NCI-H524 (cell line): ENCODE results near the gene SUN3.

ENCODE experiments used
- DNase-seq, 2 experiments: peaks; one replicate each; lab custom pipeline; 2025; lab: John Stamatoyannopoulos, UW

SUN3 gene, protein sequence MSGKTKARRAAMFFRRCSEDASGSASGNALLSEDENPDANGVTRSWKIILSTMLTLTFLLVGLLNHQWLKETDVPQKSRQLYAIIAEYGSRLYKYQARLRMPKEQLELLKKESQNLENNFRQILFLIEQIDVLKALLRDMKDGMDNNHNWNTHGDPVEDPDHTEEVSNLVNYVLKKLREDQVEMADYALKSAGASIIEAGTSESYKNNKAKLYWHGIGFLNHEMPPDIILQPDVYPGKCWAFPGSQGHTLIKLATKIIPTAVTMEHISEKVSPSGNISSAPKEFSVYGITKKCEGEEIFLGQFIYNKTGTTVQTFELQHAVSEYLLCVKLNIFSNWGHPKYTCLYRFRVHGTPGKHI

GRCh38 chr7:48028938-48029337 lies at the start of gene SUN3:
SUN3 (minus strand) TSS chr7:48029107; CDS start chr7:48028938, 169 bp downstream.
- DNase-seq, result peak; percentile 65 to 86

DNA sequence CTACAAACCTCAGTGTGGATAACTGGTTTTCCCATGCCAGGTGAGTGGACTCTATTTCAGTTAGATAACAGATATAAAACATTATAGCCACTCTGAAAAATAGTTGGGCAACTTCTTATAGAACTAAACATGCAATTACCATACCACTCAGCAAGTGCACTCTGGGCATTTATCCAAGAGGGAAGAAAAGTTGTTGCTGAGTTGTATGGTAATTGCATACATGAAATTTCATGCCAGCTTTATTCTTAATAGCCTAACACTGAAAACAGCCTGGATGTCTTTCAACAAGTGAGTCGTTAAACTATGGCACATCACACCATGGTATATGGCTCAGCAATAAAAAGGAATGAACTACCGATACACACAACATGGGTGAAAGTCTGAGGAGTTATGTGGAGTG lies 49.6 kb upstream of the SUN3 start:
- DNase-seq, result no peak

- no peak for DNase-seq
These were observed 48.5 kb upstream of the SUN3 start for GRCh38 chr7:48077423-48077822.

GRCh38 chr7:48074204-48074654 lies 45.3 kb upstream of the SUN3 start:
- DNase-seq, result no peak

GRCh38 chr7:48067475-48067874 lies 38.6 kb upstream of the SUN3 start:
- no peak for DNase-seq

DNA sequence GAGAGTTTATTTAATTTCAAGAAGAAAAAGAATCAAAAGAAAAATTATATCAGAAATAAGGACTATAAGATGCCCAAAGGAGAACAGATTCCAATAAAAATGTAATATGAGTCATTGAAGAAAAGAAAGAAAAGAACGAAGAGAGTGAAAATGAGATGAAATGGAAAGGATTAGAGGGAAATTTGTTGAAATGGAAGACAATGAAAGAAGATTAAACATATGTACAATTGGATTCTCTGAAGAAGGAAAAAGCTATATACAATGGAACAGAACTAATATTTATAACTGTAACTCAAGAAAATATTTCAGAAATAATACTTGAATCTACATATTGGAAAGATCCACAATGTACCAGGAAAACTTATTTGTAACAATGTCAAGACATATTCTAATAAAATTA lies 35.1 kb upstream of the SUN3 start:
- no peak for DNase-seq

DNA sequence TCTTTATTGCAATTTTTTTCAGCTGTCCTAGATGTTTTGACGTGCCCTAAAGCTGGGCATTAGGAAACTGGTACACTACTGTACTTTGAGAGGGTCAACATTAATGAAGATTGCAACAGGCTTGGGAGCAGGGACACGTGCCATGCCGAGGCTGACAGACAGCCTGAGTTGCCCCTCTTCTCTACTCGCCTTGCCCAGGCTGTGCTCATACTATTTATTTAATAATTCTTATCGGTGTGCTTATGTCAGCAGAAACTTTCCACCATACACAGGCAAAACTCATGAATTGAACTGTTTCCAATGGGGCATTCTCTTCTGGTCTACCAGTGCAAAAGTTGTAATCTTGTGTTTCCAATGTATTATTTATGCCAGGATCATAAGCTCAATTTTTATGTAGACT lies 30.8 kb upstream of the SUN3 start:
- no peak for DNase-seq

DNA sequence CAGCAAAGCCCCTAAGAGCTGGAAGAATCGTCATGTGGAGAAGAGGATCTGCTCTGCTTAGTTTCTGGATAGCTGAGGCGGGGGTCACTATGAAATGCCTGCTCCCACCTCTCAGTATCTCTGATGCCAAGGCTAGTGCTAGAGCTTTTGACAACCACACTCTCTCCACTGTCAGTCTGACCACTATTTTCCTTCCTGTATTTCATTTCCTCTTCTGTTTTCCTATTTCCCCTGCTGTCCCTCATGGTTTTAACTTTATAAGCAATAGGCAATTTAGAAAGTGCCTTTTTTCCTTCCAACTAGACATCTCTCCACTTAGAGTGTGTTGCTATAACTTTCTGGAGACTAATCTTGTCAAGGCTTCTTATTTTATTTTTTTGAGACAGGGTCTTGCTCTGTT lies 30.1 kb upstream of the SUN3 start:
- no peak for DNase-seq

- DNase-seq, result no peak
These were observed 24.8 kb upstream of the SUN3 start for GRCh38 chr7:48053736-48054135.

DNA sequence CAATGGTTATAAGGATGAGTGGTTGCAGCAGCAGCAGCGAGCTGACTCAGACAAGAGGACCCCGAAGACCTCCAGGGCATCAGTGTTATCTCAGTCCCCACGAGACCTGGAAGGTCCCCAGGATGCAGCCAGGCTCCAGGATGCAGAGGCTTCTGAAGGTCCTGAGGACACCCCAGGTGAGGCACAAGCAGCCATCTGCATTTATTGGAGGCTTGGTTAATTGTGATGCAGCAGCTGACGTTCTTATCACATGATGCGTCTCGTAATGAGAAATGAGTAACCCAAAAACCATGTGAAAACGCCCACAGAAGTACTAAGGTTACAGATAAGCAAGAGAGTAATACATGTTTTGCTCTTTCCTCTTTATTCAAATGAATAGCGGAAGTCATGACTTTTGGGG lies 23.8 kb upstream of the SUN3 start:
- DNase-seq, result no peak

GRCh38 chr7:48049850-48050249 lies 20.9 kb upstream of the SUN3 start:
- DNase-seq, result no peak

GRCh38 chr7:48048113-48048512 lies 19.2 kb upstream of the SUN3 start:
- DNase-seq, result no peak

GRCh38 chr7:48046458-48046857 lies 17.6 kb upstream of the SUN3 start:
- DNase-seq, result no peak

GRCh38 chr7:48045195-48045765 lies 16.4 kb upstream of the SUN3 start:
- no peak for DNase-seq

- DNase-seq, result no peak
These were observed 13.7 kb upstream of the SUN3 start for GRCh38 chr7:48042636-48043035.

DNA sequence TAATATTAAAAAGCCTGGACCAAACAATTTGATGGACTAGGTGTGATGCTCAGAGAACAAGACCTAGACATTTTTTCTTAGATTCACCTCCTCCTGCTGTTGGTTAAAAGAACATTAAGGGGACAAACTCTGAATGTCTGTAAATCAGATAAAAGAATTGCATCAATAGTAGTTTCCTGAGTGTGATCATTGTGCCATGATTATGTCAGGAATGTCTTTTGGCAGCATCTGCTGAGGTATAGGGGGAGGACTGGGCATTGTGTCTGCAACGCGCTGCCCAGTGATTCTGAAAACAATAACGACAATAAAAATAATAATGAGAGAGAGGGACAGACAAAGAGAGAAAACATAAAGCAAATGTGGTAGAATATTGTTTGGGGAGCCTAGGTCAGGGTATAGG lies 13.3 kb upstream of the SUN3 start:
- no peak for DNase-seq

- no peak for DNase-seq
These were observed 12.7 kb upstream of the SUN3 start for GRCh38 chr7:48041653-48041970.

DNA sequence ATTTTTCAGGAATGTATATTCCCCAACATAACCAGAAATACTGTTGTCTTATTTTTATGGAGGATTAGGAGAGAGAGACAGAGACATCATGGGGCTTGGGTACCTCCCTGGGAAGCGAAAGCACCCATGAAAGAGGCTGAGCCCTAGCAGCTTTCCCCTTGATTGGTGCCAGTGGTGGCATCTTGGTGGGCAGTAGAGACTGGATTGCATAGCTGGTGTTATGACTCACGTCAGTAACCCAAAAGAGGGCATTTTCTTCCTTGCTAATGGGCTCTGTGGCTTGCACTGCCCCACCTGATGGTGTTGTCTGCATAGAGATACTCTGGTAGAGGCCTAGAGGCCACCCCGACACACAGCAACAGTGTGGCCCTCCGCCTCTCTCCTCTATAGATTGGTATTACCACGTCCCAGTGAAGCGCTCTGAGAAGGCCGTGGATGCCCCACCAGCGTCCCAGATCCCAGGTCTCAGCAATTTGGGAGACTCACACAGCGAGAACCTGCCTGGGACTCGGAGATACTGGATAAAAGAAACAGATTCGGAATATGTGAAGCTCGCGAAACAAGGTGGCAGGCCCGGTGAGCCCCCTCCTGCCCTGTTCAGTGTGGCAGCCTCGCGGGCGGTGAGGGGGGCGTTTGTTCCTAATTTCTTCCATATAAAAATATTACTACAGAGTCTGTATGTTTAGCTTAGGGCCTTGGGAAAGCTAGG lies 12.2 kb upstream of the SUN3 start:
- DNase-seq, result no peak

DNA sequence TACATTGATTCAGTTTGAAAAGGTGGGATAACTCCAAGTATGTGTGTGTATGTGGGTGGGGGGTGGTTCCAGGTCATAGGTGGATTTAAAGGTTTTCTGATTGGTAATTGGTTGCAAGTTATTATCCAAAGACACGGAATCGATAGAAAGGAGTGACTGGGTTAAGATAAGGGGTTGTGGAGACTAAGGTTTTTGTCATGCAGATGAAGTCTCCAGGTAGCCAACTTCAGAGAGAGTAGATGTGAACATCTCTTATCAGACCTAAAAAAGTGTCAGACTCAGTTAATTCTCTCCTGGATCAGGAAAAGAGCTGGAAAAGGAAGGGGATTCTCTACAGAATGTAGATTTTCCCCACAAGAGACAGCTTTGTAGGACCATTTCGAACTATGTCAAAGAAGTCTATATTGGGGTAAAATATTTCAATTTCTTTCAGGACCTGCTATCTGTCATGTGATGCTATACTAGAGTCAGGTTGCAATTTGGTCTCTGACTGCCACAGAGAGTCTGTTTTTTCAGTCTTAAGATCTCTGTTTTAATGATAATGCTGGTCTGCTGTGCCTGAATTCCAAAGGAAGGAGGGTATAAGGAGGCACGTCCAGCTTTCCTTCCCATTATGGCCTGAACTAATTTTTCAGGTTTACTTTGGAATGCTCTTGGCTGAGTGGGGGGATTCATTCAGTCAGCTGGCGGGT lies 10.1 kb upstream of the SUN3 start:
- DNase-seq, result no peak

DNA sequence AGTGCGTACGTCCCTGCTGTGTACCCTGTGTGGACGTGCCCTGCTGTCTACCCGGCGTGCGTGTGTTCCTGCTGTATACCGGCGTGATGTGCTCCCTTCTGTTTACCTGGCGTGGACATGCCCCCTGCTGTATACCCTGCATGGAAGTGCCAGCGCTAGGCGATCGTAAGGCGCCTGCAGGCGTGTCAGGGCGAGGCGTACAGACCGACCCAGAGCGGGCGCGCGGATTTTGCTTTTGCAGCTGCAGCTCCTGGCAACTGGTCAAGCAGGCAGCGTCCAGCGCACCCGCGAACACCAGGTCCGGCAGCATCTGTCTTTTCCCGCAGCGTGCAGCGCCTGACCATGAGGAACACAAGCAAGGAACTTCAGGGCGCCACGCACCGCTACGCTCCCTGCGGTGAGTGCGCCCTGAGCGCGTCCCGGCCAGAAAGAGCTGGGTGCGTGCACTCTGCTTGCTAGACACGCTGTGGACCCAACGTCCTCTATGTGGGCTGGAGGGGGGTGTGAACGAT lies 7.1 kb upstream of the SUN3 start:
- DNase-seq, result peak in 1 of 2 experiments; percentile 26

GRCh38 chr7:48035301-48035966 lies 6.5 kb upstream of the SUN3 start, which contains the start of gene C7orf57:
C7orf57 (plus strand) TSS chr7:48035543; CDS start chr7:48036309, 766 bp downstream.
- DNase-seq, result peak; percentile 72 to 86

DNA sequence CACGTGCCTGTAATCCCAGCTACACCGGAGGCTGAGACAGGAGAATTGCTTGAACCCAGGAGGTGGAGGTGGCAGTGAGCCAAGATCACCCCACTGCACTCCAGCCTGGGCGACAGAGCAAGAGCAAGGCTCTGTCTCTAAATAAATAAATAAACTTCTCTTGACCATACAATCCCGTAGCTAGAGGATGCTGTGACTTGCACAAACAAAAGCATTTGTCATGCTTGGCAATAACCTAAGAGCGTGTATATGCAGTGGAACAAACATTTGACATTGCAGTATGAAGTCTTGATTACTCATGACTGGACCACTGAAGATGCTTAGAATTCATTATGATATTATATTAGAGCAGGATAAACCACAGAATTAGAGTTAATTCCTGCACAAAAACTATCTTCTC lies 5.0 kb upstream of the SUN3 start:
- no peak for DNase-seq
